Measurements from ENCODE around the gene CPVL. TPM values are rescaled to one million over a fixed set of nuclear protein-coding genes. Genes with fewer than 3 reads are reported as not detected.

CPVL gene
- total RNA-seq, 1 donor from 2014 or later = 22.2 TPM

GRCh38 chr7:28992798-28993197, 153.5 kb downstream of the CPVL start:
- no peak overlapping the region for H2AFZ ChIP-seq (ENCODE audit: low read depth, low read length)
- TF ChIP-seq CTCF (IDR thresholded peaks at IDR 0.05; ENCODE audit: insufficient read depth, low read depth, low read length) (no peak), EZH2 (IDR thresholded peaks at IDR 0.05; ENCODE audit: insufficient read depth, low read length) (no peak)
- no peak for FAIRE-seq
- no peak overlapping the region for H3K27ac ChIP-seq (ENCODE audit: low read depth, low read length)
- H3K4me1 ChIP-seq (ENCODE audit: insufficient read depth, low read length) = peaks cover 7% of the 10 kb centered on the region
- no peaks in the 10 kb centered on the region for H3K9me3 ChIP-seq (ENCODE audit: insufficient read depth, low read depth, low read length)
- no peak overlapping the region for H3K9ac ChIP-seq (ENCODE audit: low read length)
- H4K20me1 ChIP-seq (ENCODE audit: insufficient read depth, low read length) = no peaks in the 10 kb centered on the region
- Mint-ChIP-seq H3K36me3 (ENCODE audit: low read depth, unreplicated experiment) (no peaks in the 10 kb centered on the region), H3K9me3 (ENCODE audit: unreplicated experiment) (peaks cover 3% of the 10 kb centered on the region), H3K4me1 (ENCODE audit: low read depth, unreplicated experiment) (peaks cover 8% of the 10 kb centered on the region), H3K27me3 (ENCODE audit: low read depth, unreplicated experiment) (no peaks in the 10 kb centered on the region), H3K27ac (ENCODE audit: unreplicated experiment) (no peak overlapping the region), H3K4me3 (ENCODE audit: unreplicated experiment) (no peak overlapping the region)
- no peaks in the 10 kb centered on the region for H3K27me3 ChIP-seq (ENCODE audit: insufficient read depth, low read length)
- no peak for DNase-seq (ENCODE audit: low read depth)
- no peak overlapping the region for H3K4me3 ChIP-seq (ENCODE audit: insufficient read depth, low read depth, low read length)
- H3K4me2 ChIP-seq (ENCODE audit: low read length) = no peak overlapping the region
- no peaks in the 10 kb centered on the region for H3K79me2 ChIP-seq (ENCODE audit: insufficient read depth, low read length)
- H3K36me3 ChIP-seq (ENCODE audit: insufficient read depth, low read length) = no peaks in the 10 kb centered on the region

GRCh38 chr7:28990200-28990960, 156.0 kb downstream of the CPVL start:
- Mint-ChIP-seq H3K27me3 (ENCODE audit: low read depth, unreplicated experiment) (no peaks in the 10 kb centered on the region), H3K4me3 (ENCODE audit: unreplicated experiment) (no peak overlapping the region), H3K27ac (ENCODE audit: unreplicated experiment) (peak overlapping the region; percentile 41), H3K9me3 (ENCODE audit: unreplicated experiment) (peaks cover 7% of the 10 kb centered on the region), H3K36me3 (ENCODE audit: low read depth, unreplicated experiment) (peaks cover 3% of the 10 kb centered on the region), H3K4me1 (ENCODE audit: low read depth, unreplicated experiment) (peaks cover 16% of the 10 kb centered on the region)
- no peaks in the 10 kb centered on the region for H3K9me3 ChIP-seq (ENCODE audit: insufficient read depth, low read depth, low read length)
- no peaks in the 10 kb centered on the region for H3K36me3 ChIP-seq (ENCODE audit: insufficient read depth, low read length)
- no peaks in the 10 kb centered on the region for H3K79me2 ChIP-seq (ENCODE audit: insufficient read depth, low read length)
- H3K9ac ChIP-seq (ENCODE audit: low read length) = no peak overlapping the region
- peaks cover 7% of the 10 kb centered on the region for H3K4me1 ChIP-seq (ENCODE audit: insufficient read depth, low read length)
- DNase-seq (ENCODE audit: low read depth) = peak; percentile 54
- no peak overlapping the region for H3K27ac ChIP-seq (ENCODE audit: low read depth, low read length)
- H3K27me3 ChIP-seq (ENCODE audit: insufficient read depth, low read length) = no peaks in the 10 kb centered on the region
- no peak for FAIRE-seq
- TF ChIP-seq CTCF (IDR thresholded peaks at IDR 0.05; ENCODE audit: insufficient read depth, low read depth, low read length) (no peak), EZH2 (IDR thresholded peaks at IDR 0.05; ENCODE audit: insufficient read depth, low read length) (no peak)
- no peak overlapping the region for H2AFZ ChIP-seq (ENCODE audit: low read depth, low read length)
- H3K4me3 ChIP-seq (ENCODE audit: insufficient read depth, low read depth, low read length) = no peak overlapping the region
- no peak overlapping the region for H3K4me2 ChIP-seq (ENCODE audit: low read length)
- no peaks in the 10 kb centered on the region for H4K20me1 ChIP-seq (ENCODE audit: insufficient read depth, low read length)
